A549 treated with CpdA at 1 μM for 4 hours (cell line): ENCODE data around the gene C21orf58. TPM values are rescaled to one million over a fixed set of nuclear protein-coding genes. Genes with fewer than 3 reads are reported as not detected.

Source experiments
- total RNA-seq: library from RNA; stranded (reverse); fragments of 200-300 nt; extraction: Qiagen RNA extraction; gene quantifications from 5 replicates; pipeline ENCODE4 v1.2.3, GENCODE V29; 2022; ENCODE audit warnings: low read depth

Gene C21orf58
- total RNA-seq = 4.1 to 7.0 TPM (median 5.7 TPM) in 5 replicates

DNA sequence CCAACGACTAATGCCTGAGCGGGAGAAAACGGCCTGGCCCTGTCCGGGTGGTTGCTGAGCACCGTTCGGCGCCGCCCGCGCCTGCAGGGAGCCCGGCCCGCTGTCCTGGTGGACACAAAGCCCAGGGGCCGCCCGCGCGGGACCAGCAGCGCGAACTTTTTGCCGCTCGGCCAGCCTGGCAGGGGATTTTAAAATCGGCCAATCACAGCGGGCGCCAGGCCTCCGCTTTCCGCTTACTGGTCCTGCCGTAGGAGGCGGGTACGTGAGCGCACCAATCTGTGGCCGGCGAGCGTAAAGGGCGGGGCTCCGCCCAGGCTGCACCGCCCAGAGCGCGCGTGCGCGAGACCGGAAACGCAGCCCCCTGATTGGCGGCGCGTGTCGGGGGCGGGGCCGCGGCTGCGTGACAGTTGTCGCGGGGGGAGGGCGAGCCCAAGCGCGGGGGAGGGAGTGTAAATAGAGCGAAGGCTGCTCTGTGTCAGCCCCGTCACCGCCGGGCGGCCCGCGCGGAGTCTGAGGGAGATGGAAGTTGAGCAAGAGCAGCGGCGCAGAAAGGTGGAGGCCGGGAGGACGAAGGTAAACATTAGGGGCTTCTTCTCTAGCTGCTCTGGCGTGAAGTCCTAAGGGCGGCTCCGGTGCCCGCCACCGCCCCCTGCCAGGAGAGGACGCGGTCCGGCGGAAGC lies at the start of gene C21orf58, which contains the start of gene PCNT:
TSS of gene C21orf58 (minus strand) at position 161 of the 680 bp plus-strand sequence. CDS start 1,132 bp downstream, outside the sequence.
TSS of gene PCNT (plus strand) at position 447 of the 680 bp plus-strand sequence. CDS start at position 520, 73 bp downstream.

DNA sequence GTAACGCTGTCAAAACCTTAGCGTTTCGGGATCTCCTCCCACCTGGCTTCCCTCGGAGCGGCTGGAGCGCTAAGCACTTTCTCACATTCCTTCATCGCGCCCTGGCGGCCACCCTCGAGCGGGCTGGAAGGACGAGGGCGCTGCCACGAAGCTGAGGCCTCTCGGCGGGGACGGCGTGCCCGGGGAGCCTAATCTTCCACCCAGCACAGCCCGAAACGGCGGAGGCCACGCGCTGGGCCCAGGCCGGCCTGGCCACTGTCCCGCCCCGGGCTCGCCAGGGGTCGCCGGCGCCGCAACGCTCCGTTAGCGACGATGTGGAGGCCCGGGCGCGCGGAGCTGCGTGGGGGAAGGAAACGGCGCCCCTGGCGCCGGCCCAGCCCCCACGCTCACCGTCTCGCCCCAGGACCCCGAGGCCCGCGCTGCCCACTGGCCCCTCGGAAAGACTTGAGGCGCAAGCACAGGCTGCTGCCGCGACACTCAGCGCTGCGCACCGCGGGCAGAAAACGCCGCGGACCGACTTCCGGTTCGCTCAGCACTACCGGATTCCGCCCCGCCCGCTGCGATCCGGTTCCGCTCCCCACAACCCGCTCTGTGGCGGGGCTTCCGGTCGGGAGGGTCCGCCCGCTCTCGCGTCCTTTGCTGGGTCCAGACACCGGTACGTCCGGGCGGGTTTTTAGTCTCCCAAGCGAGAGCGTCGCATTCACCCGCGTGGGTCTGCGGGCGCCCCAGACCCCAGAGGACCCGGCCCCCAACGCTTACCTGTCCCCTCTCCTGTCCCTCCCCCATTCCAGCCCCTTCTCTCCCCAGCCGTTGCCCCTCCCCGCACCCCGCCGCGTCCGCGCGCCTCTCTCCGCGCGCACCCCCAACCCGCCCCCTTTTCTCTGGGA lies 37.7 kb downstream of the C21orf58 start, which contains the start of gene YBEY:
TSS of gene YBEY (plus strand) at position 582 of the 887 bp plus-strand sequence. CDS start 572 bp downstream, outside the sequence.

DNA sequence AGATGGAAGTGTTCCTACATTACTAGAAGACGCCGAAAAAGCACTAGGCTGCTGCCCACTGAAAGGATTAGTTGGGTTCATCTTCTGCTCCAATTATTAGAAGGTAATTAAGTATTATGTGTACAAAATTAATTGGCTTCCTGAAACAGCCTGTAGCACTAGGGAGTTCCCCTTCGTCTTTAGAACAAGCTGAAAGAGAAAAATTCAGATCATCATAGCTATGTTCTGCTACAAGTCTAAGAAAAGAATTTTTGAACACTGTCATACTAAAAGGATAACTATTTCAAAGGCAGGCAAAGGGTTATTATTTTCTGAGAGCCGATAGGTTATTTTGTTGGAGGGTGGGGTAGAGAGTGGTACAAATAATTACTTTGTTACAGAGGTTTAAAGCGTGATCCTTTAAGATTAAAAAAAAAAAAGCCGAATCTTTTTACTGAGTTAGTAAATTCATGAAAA lies 38.4 kb downstream of the C21orf58 start, which contains the start of gene MCM3AP:
TSS of gene MCM3AP (minus strand) at position 406 of the 456 bp plus-strand sequence. CDS start at position 81, 325 bp downstream.

Other genes with a start within 250 kb of the C21orf58 start
- gene COL6A2, start 225.8 kb downstream of the C21orf58 start, total RNA-seq = 14.1 to 18.0 TPM (median 14.9 TPM) in 5 replicates
- 0.05 TPM in 1 of 5 replicates, not detected in the others for gene FTCD, start 168.3 kb downstream of the C21orf58 start, total RNA-seq
- gene SPATC1L, start 139.4 kb downstream of the C21orf58 start, total RNA-seq = 0.07 TPM in 1 of 5 replicates, not detected in the others
- 9.8 to 14.5 TPM (median 13.5 TPM) in 5 replicates for gene LSS, start 95.1 kb downstream of the C21orf58 start, total RNA-seq
- 36.8 to 48.1 TPM (median 39.9 TPM) in 5 replicates for gene MCM3AP, start 38.3 kb downstream of the C21orf58 start, total RNA-seq
- 26.4 to 33.8 TPM (median 28.9 TPM) in 5 replicates for gene YBEY, start 37.5 kb downstream of the C21orf58 start, total RNA-seq
- gene PCNT, start 286 bp upstream of the C21orf58 start, total RNA-seq = 11.8 to 17.8 TPM (median 15.3 TPM) in 5 replicates
- gene DIP2A, start 135.0 kb upstream of the C21orf58 start, total RNA-seq = 10.4 to 14.2 TPM (median 13.3 TPM) in 5 replicates